Sigmoid colon (tissue), 4 donors: ENCODE measurements around the gene AQP1.

ENCODE experiments used
- CTCF ChIP-seq, 4 experiments: fragments of 450-650 bp in 3 of 4; fragments of 200-600 bp in 1 of 4; IDR thresholded peaks; one replicate each; pipeline ENCODE4 v1.5.1; 2016 to 2019; ENCODE audit warnings: antibody characterized with exemption in 4 of 4, mild to moderate bottlenecking in 3 of 4, moderate library complexity in 2 of 4
- EP300 ChIP-seq, 4 donors: sonication (generic); formaldehyde crosslinking; IDR thresholded peaks; one replicate each; pipeline ENCODE4 v1.6.1; 2017; ENCODE audit warnings: antibody characterized with exemption in 4 of 4
- POLR2A ChIP-seq, 2 donors: fragments of 450-650 bp; IDR thresholded peaks; one replicate each; pipeline ENCODE4 v1.6.1; 2016; ENCODE audit warnings: antibody characterized with exemption in 2 of 2, mild to moderate bottlenecking in 2 of 2, moderate library complexity in 2 of 2
- POLR2AphosphoS5 ChIP-seq, 4 donors: sonication (generic); formaldehyde crosslinking; IDR thresholded peaks; one replicate each; pipeline ENCODE4 v1.6.1; 2017; ENCODE audit warnings: antibody characterized with exemption in 4 of 4

GRCh38 chr7:30963842-30964241 is 52.2 kb downstream of the AQP1 start, which contains the start of gene GHRHR:
- TF ChIP-seq CTCF (IDR thresholded peaks at IDR 0.05) = no peak
- no peak for TF ChIP-seq EP300 (IDR thresholded peaks at IDR 0.05)
- no peak for TF ChIP-seq POLR2AphosphoS5 (IDR thresholded peaks at IDR 0.05)
- TF ChIP-seq POLR2A (IDR thresholded peaks at IDR 0.05) = no peak
